Body of pancreas (tissue), 4 donors: ENCODE results near the gene NUP93.
"Not testable (repeated sequence)": the region's sequence is repeated elsewhere in the genome, so short reads cannot be mapped to it uniquely, and the experiment has no call there.

Experiments used
- POLR2A ChIP-seq, 3 donors: fragments of 450-650 bp; IDR thresholded peaks; one replicate each; pipeline ENCODE4 v1.6.1; 2016; ENCODE audit warnings: antibody characterized with exemption in 3 of 3, mild to moderate bottlenecking in 2 of 3
- TF ChIP-seq, protein P1 (sequence below), 7 experiments: fragments of 450-650 bp in 4 of 7; fragments of 200-600 bp in 3 of 7; sonication (generic) in 3 of 7; IDR thresholded peaks; one replicate each; pipeline ENCODE4 v1.5.1; 2016 to 2019; ENCODE audit warnings: antibody characterized with exemption in 7 of 7

GRCh38 chr16:56868766-56869165 is 138.8 kb downstream of the NUP93 start:
- TF ChIP-seq, protein P1, sequence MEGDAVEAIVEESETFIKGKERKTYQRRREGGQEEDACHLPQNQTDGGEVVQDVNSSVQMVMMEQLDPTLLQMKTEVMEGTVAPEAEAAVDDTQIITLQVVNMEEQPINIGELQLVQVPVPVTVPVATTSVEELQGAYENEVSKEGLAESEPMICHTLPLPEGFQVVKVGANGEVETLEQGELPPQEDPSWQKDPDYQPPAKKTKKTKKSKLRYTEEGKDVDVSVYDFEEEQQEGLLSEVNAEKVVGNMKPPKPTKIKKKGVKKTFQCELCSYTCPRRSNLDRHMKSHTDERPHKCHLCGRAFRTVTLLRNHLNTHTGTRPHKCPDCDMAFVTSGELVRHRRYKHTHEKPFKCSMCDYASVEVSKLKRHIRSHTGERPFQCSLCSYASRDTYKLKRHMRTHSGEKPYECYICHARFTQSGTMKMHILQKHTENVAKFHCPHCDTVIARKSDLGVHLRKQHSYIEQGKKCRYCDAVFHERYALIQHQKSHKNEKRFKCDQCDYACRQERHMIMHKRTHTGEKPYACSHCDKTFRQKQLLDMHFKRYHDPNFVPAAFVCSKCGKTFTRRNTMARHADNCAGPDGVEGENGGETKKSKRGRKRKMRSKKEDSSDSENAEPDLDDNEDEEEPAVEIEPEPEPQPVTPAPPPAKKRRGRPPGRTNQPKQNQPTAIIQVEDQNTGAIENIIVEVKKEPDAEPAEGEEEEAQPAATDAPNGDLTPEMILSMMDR (IDR thresholded peaks at IDR 0.05) = not testable (repeated sequence)
- TF ChIP-seq POLR2A (IDR thresholded peaks at IDR 0.05) = not testable (repeated sequence)
